A673 (cell line): ENCODE data around the gene KIF26A. TPM values are rescaled to one million over a fixed set of nuclear protein-coding genes. Genes with fewer than 3 reads are reported as not detected.

ENCODE experiments used
- BruUV-seq: library from RNA; stranded (reverse); fragments of 400-500 nt; replicated peaks from 2 replicates; lab custom pipeline; 2021; lab: Mats Ljungman, UMichigan
- CTCF ChIA-PET: fragments of 300-600 bp; sonication (Branson Sonifier 250); formaldehyde crosslinking; loops from one replicate; lab custom pipeline; 2022; ENCODE audit warnings: antibody characterized with exemption; lab: Charles Lee
- POLR2A ChIA-PET: fragments of 300-600 bp; sonication (Branson Sonifier 250); formaldehyde crosslinking; loops from one replicate; lab custom pipeline; 2022; ENCODE audit warnings: antibody characterized with exemption; ENCODE audit not compliant: low non-redundant PET; lab: Charles Lee
- DNase-seq: peaks from one replicate; pipeline ENCODE4 v3.0.0-alpha.2; 2015; ENCODE audit warnings: low spot score
- H3K27ac ChIP-seq: fragments of 200-600 bp; sonication (generic); 2 replicates; pipeline ENCODE4 v1.5.1; 2016; ENCODE audit warnings: mixed run types, low read depth, mild to moderate bottlenecking, mixed read lengths, antibody characterized with exemption, low read length; ENCODE audit not compliant: poor library complexity, severe bottlenecking
- H3K27me3 ChIP-seq: fragments of 200-600 bp; sonication (generic); replicated peaks from 2 replicates; pipeline ENCODE4 v1.6.1; 2017; ENCODE audit warnings: mixed run types, low read depth, mild to moderate bottlenecking, mixed read lengths, antibody characterized with exemption, low read length; ENCODE audit not compliant: insufficient read depth, poor library complexity
- H3K36me3 ChIP-seq: fragments of 200-600 bp; sonication (generic); 2 replicates; pipeline ENCODE4 v1.6.1; 2016; ENCODE audit warnings: mixed run types, mild to moderate bottlenecking, mixed read lengths, antibody characterized with exemption, low read length; ENCODE audit not compliant: insufficient read depth, poor library complexity, severe bottlenecking
- H3K4me1 ChIP-seq: fragments of 200-600 bp; sonication (generic); 2 replicates; pipeline ENCODE4 v1.6.1; 2017; ENCODE audit warnings: mixed run types, mild to moderate bottlenecking, mixed read lengths, antibody characterized with exemption, low read length; ENCODE audit not compliant: insufficient read depth, poor library complexity, severe bottlenecking
- H3K4me3 ChIP-seq: fragments of 200-600 bp; sonication (generic); 2 replicates; pipeline ENCODE4 v1.5.1; 2016; ENCODE audit warnings: low read depth, mixed run types, mild to moderate bottlenecking, mixed read lengths, low read length; ENCODE audit not compliant: poor library complexity, severe bottlenecking
- H3K9me3 ChIP-seq: fragments of 200-600 bp; sonication (generic); 2 replicates; pipeline ENCODE4 v1.6.1; 2016; ENCODE audit warnings: mixed run types, low read depth, mild to moderate bottlenecking, mixed read lengths, antibody characterized with exemption, low read length; ENCODE audit not compliant: poor library complexity, severe bottlenecking
- CTCF ChIP-seq: fragments of 300-800, 200-600 bp; sonication (generic); conservative IDR thresholded peaks from 2 replicates; pipeline ENCODE4 v1.5.1; 2017; ENCODE audit warnings: low read depth, mild to moderate bottlenecking, antibody characterized with exemption, low read length, moderate library complexity, mixed read lengths
- EZH2 ChIP-seq: fragments of 200-600 bp; sonication (generic); IDR thresholded peaks from 2 replicates; pipeline ENCODE4 v1.6.1; 2017; ENCODE audit warnings: borderline replicate concordance, low read depth, mild to moderate bottlenecking, mixed read lengths, antibody characterized with exemption, low read length; ENCODE audit not compliant: poor library complexity, severe bottlenecking
- intact Hi-C: fragments of 100-400 bp; cut with micrococcal nuclease; formaldehyde crosslinking; loops from one replicate; pipeline ENCODE4 v1.10.0; 2022; ENCODE audit not compliant: unreplicated experiment
- total RNA-seq: library from RNA; stranded (reverse); gene quantifications from 2 replicates; pipeline ENCODE4 v1.2.3, GENCODE V29; 2021

Gene KIF26A
- total RNA-seq, 1 experiment from 2014 or later = 11.5 TPM

- no TSS peak for BruUV-seq
- ChIA-PET POLR2A (no interaction called here), CTCF (no interaction called here)
- H3K9me3 ChIP-seq = no peaks in the 10 kb centered on the region
- TF ChIP-seq EZH2 (no peak), CTCF (no peak)
- H3K4me3 ChIP-seq = no peak overlapping the region
- no peak overlapping the region for H3K27ac ChIP-seq
- no peak for DNase-seq
- intact Hi-C loops = no loop called here
- H3K36me3 ChIP-seq = no peaks in the 10 kb centered on the region
- H3K4me1 ChIP-seq = peaks cover 11% of the 10 kb centered on the region
- H3K27me3 ChIP-seq = no peaks in the 10 kb centered on the region
Measured at GRCh38 chr14:104192883-104193245, 54.5 kb downstream of the KIF26A start.

- Histone ChIP-seq H3K4me1 (peaks cover 11% of the 10 kb centered on the region), H3K4me3 (no peak overlapping the region), H3K27ac (no peak overlapping the region), H3K9me3 (no peaks in the 10 kb centered on the region), H3K36me3 (no peaks in the 10 kb centered on the region), H3K27me3 (no peaks in the 10 kb centered on the region)
- ChIA-PET CTCF (no interaction called here), POLR2A (no interaction called here)
- no TSS peak for BruUV-seq
- TF ChIP-seq EZH2 (no peak), CTCF (no peak)
- no peak for DNase-seq
- intact Hi-C loops = no loop called here
Measured at GRCh38 chr14:104194016-104194415, 55.6 kb downstream of the KIF26A start.

- H3K36me3 ChIP-seq = no peaks in the 10 kb centered on the region
- intact Hi-C loops = no loop called here
- peaks cover 11% of the 10 kb centered on the region for H3K4me1 ChIP-seq
- no peak overlapping the region for H3K27ac ChIP-seq
- H3K27me3 ChIP-seq = no peaks in the 10 kb centered on the region
- no peak for TF ChIP-seq CTCF
- no peak for TF ChIP-seq EZH2
- POLR2A ChIA-PET = no interaction called here
- H3K9me3 ChIP-seq = no peaks in the 10 kb centered on the region
- CTCF ChIA-PET = no interaction called here
- no peak for DNase-seq
- BruUV-seq = no TSS peak
- H3K4me3 ChIP-seq = no peak overlapping the region
Measured at GRCh38 chr14:104194716-104195115, 56.3 kb downstream of the KIF26A start.
